ENCODE results near the gene CDKN1C.

The CDKN1C gene

GRCh38 chr11:2859699-2860037 lies 25.9 kb downstream of the CDKN1C start:
- DNase-seq (ENCODE audit: insufficient read length) (no peak), FAIRE-seq (no peak)
- TF ChIP-seq POLR2AphosphoS5 (IDR thresholded peaks at IDR 0.05; ENCODE audit: low read depth, low read length) = no peak
- no peak for TF ChIP-seq TAF1 (IDR thresholded peaks at IDR 0.05; ENCODE audit: borderline replicate concordance, low read depth, low read length)
- TF ChIP-seq POLR2A (IDR thresholded peaks at IDR 0.05; ENCODE audit: low read depth, low read length) = no peak

GRCh38 chr11:2858995-2859698 lies 26.4 kb downstream of the CDKN1C start:
- FAIRE-seq (no peak), DNase-seq (ENCODE audit: insufficient read length) (no peak)
- TF ChIP-seq POLR2AphosphoS5 (IDR thresholded peaks at IDR 0.05; ENCODE audit: low read depth, low read length) = no peak
- no peak for TF ChIP-seq POLR2A (IDR thresholded peaks at IDR 0.05; ENCODE audit: low read depth, low read length)
- TF ChIP-seq TAF1 (IDR thresholded peaks at IDR 0.05; ENCODE audit: borderline replicate concordance, low read depth, low read length) = no peak

GRCh38 chr11:2857918-2858317 lies 27.7 kb downstream of the CDKN1C start:
- DNase-seq (ENCODE audit: insufficient read length) (no peak), FAIRE-seq (no peak)
- TF ChIP-seq POLR2AphosphoS5 (IDR thresholded peaks at IDR 0.05; ENCODE audit: low read depth, low read length) (no peak), TAF1 (IDR thresholded peaks at IDR 0.05; ENCODE audit: borderline replicate concordance, low read depth, low read length) (no peak), POLR2A (IDR thresholded peaks at IDR 0.05; ENCODE audit: low read depth, low read length) (no peak)

GRCh38 chr11:2857276-2857675 lies 28.3 kb downstream of the CDKN1C start:
- FAIRE-seq (no peak), DNase-seq (ENCODE audit: insufficient read length) (no peak)
- TF ChIP-seq POLR2AphosphoS5 (IDR thresholded peaks at IDR 0.05; ENCODE audit: low read depth, low read length) (no peak), TAF1 (IDR thresholded peaks at IDR 0.05; ENCODE audit: borderline replicate concordance, low read depth, low read length) (no peak), POLR2A (IDR thresholded peaks at IDR 0.05; ENCODE audit: low read depth, low read length) (no peak)

GRCh38 chr11:2855162-2855561 lies 30.4 kb downstream of the CDKN1C start:
- TF ChIP-seq POLR2A (IDR thresholded peaks at IDR 0.05; ENCODE audit: low read depth, low read length) (no peak), POLR2AphosphoS5 (IDR thresholded peaks at IDR 0.05; ENCODE audit: low read depth, low read length) (no peak), TAF1 (IDR thresholded peaks at IDR 0.05; ENCODE audit: borderline replicate concordance, low read depth, low read length) (no peak)
- no peak for DNase-seq (ENCODE audit: insufficient read length)
- no peak for FAIRE-seq

GRCh38 chr11:2853997-2854560 lies 31.5 kb downstream of the CDKN1C start:
- DNase-seq (ENCODE audit: insufficient read length) (no peak), FAIRE-seq (no peak)
- TF ChIP-seq POLR2A (IDR thresholded peaks at IDR 0.05; ENCODE audit: low read depth, low read length) = no peak
- TF ChIP-seq POLR2AphosphoS5 (IDR thresholded peaks at IDR 0.05; ENCODE audit: low read depth, low read length) = no peak
- TF ChIP-seq TAF1 (IDR thresholded peaks at IDR 0.05; ENCODE audit: borderline replicate concordance, low read depth, low read length) = no peak

- TF ChIP-seq POLR2A (IDR thresholded peaks at IDR 0.05; ENCODE audit: low read depth, low read length) (no peak), POLR2AphosphoS5 (IDR thresholded peaks at IDR 0.05; ENCODE audit: low read depth, low read length) (no peak), TAF1 (IDR thresholded peaks at IDR 0.05; ENCODE audit: borderline replicate concordance, low read depth, low read length) (no peak)
- FAIRE-seq = no peak
- no peak for DNase-seq (ENCODE audit: insufficient read length)
Observed at GRCh38 chr11:2853401-2853800, 32.2 kb downstream of the CDKN1C start.

- FAIRE-seq (no peak), DNase-seq (ENCODE audit: insufficient read length) (no peak)
- TF ChIP-seq TAF1 (IDR thresholded peaks at IDR 0.05; ENCODE audit: borderline replicate concordance, low read depth, low read length) (no peak), POLR2AphosphoS5 (IDR thresholded peaks at IDR 0.05; ENCODE audit: low read depth, low read length) (no peak), POLR2A (IDR thresholded peaks at IDR 0.05; ENCODE audit: low read depth, low read length) (no peak)
Observed at GRCh38 chr11:2849994-2850770, 35.4 kb downstream of the CDKN1C start.

GRCh38 chr11:2848497-2848896 lies 37.1 kb downstream of the CDKN1C start:
- TF ChIP-seq TAF1 (IDR thresholded peaks at IDR 0.05; ENCODE audit: borderline replicate concordance, low read depth, low read length) (no peak), POLR2AphosphoS5 (IDR thresholded peaks at IDR 0.05; ENCODE audit: low read depth, low read length) (no peak), POLR2A (IDR thresholded peaks at IDR 0.05; ENCODE audit: low read depth, low read length) (no peak)
- FAIRE-seq = no peak
- no peak for DNase-seq (ENCODE audit: insufficient read length)

- no peak for DNase-seq (ENCODE audit: insufficient read length)
- TF ChIP-seq TAF1 (IDR thresholded peaks at IDR 0.05; ENCODE audit: borderline replicate concordance, low read depth, low read length) (no peak), POLR2AphosphoS5 (IDR thresholded peaks at IDR 0.05; ENCODE audit: low read depth, low read length) (no peak), POLR2A (IDR thresholded peaks at IDR 0.05; ENCODE audit: low read depth, low read length) (no peak)
- FAIRE-seq = no peak
Observed at GRCh38 chr11:2847561-2847960, 38.0 kb downstream of the CDKN1C start.

GRCh38 chr11:2846470-2846869 lies 39.1 kb downstream of the CDKN1C start:
- FAIRE-seq = no peak

More at GRCh38 chr11:2846470-2846869, 39.1 kb downstream of the CDKN1C start:
- TF ChIP-seq POLR2A (IDR thresholded peaks at IDR 0.05; ENCODE audit: low read depth, low read length) (no peak), POLR2AphosphoS5 (IDR thresholded peaks at IDR 0.05; ENCODE audit: low read depth, low read length) (no peak), TAF1 (IDR thresholded peaks at IDR 0.05; ENCODE audit: borderline replicate concordance, low read depth, low read length) (no peak)
- DNase-seq (ENCODE audit: insufficient read length) = no peak
